Endodermal cell (in vitro differentiated cells): ENCODE results near the gene B3GALNT2. TPM values are rescaled to one million over a fixed set of nuclear protein-coding genes. Genes with fewer than 3 reads are reported as not detected.
"Not testable (repeated sequence)": the region's sequence is repeated elsewhere in the genome, so short reads cannot be mapped to it uniquely, and the experiment has no call there.

Source experiments
- DNase-seq: peaks from one replicate; pipeline ENCODE4 v3.0.0-alpha.2; 2017
- H3K27ac ChIP-seq: 2 replicates; pipeline ENCODE4 v1.5.1; 2013; ENCODE audit warnings: mild to moderate bottlenecking, low read depth, low read length, moderate library complexity
- H3K27me3 ChIP-seq: 2 replicates; pipeline ENCODE4 v1.6.1; 2013; ENCODE audit warnings: mild to moderate bottlenecking, low read length, moderate library complexity; ENCODE audit not compliant: insufficient read depth, control insufficient read depth, poor library complexity, severe bottlenecking
- H3K36me3 ChIP-seq: 2 replicates; pipeline ENCODE4 v1.7.0; 2013; ENCODE audit warnings: mild to moderate bottlenecking, low read length, moderate library complexity; ENCODE audit not compliant: control insufficient read depth, insufficient read depth
- H3K4me1 ChIP-seq: one replicate; pipeline ENCODE4 v1.7.0; 2013; ENCODE audit warnings: low read length; ENCODE audit not compliant: control insufficient read depth, insufficient read depth
- H3K4me3 ChIP-seq: 2 replicates; pipeline ENCODE4 v1.5.1; 2013; ENCODE audit warnings: mild to moderate bottlenecking, low read length, moderate library complexity
- H3K9ac ChIP-seq: 2 replicates; pipeline ENCODE4 v1.6.1; 2013; ENCODE audit warnings: mild to moderate bottlenecking, low read length, moderate library complexity; ENCODE audit not compliant: poor library complexity, severe bottlenecking; ENCODE audit errors: extremely low read depth
- H3K9me3 ChIP-seq: 2 replicates; pipeline ENCODE4 v1.6.1; 2013; ENCODE audit warnings: mild to moderate bottlenecking, low read length, moderate library complexity; ENCODE audit not compliant: control insufficient read depth
- H3K27ac Mint-ChIP-seq: 2 replicates; pipeline ENCODE4 v1.8.0; 2020; ENCODE audit warnings: mixed read lengths
- H3K27me3 Mint-ChIP-seq: 2 replicates; pipeline ENCODE4 v1.8.0; 2021; ENCODE audit warnings: mild to moderate bottlenecking, mixed read lengths; ENCODE audit not compliant: insufficient read depth
- H3K36me3 Mint-ChIP-seq: 2 replicates; pipeline ENCODE4 v1.8.0; 2020; ENCODE audit warnings: low read depth, mixed read lengths
- H3K4me1 Mint-ChIP-seq: 2 replicates; pipeline ENCODE4 v1.8.0; 2020; ENCODE audit warnings: mixed read lengths
- H3K4me3 Mint-ChIP-seq: 2 replicates; pipeline ENCODE4 v1.8.0; 2020; ENCODE audit warnings: mild to moderate bottlenecking, moderate library complexity, mixed read lengths
- H3K9me3 Mint-ChIP-seq: 2 replicates; pipeline ENCODE4 v1.8.0; 2020; ENCODE audit warnings: mild to moderate bottlenecking, mixed read lengths
- WGBS, 2 experiments: methylation state at CpG; one replicate each; pipeline versions ENCODE4 v1.1.5 to v1.1.7; 2013; ENCODE audit warnings: missing lambda C conversion rate in 2 of 2, mixed read lengths in 1 of 2; ENCODE audit not compliant: insufficient coverage in 1 of 2, insufficient read length in 1 of 2; 5-methylcytosine and 5-hydroxymethylcytosine counted together
- total RNA-seq, 2 donors: library from RNA; stranded (reverse); fragmentation: NEBNext Ultra II Directional in 1 of 2; extraction: Animal tissue kit (Norgen Biotek cat#: 25700) in 1 of 2; gene quantifications; 2 replicates in 1 of 2; 3 replicates in 1 of 2; pipeline ENCODE4 v1.2.1, GENCODE V29; 2021
- TF ChIP-seq, protein P1 (sequence below): fragments of 200-600 bp; sonication (generic); conservative IDR thresholded peaks from 2 replicates; pipeline ENCODE4 v1.5.0; 2021; ENCODE audit warnings: antibody characterized with exemption, mild to moderate bottlenecking

The B3GALNT2 gene
- total RNA-seq, 2 donors from 2014 or later = 33.0 to 34.3 TPM

DNA sequence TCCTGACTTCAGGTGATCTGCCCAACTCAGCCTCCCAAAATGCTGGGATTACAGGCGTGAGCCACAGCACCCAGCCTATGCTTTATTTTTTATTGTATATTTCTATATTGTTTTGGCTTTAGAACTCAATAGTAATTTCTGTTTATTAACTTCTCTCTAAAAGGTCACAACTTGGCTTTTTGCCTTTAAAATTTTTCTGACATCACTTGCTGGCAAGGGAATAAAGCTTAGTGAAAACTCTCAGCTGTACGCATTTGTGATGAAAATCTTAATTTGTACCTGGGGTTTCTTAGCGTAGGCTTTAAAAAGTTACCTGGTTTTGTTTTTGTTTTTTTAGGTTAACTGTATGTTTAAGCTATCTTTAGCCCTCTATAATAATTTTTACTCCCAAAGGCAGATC is 36.2 kb downstream of the B3GALNT2 start:
- Histone ChIP-seq H3K9ac (no peak overlapping the region), H3K36me3 (peaks cover 37% of the 10 kb centered on the region), H3K4me3 (no peak overlapping the region), H3K27me3 (no peaks in the 10 kb centered on the region), H3K9me3 (peaks cover 11% of the 10 kb centered on the region), H3K27ac (no peak overlapping the region), H3K4me1 (no peaks in the 10 kb centered on the region)
- Mint-ChIP-seq H3K36me3 (peaks cover 45% of the 10 kb centered on the region), H3K4me3 (no peak overlapping the region), H3K27ac (no peak overlapping the region), H3K9me3 (peaks cover 4% of the 10 kb centered on the region), H3K27me3 (no peaks in the 10 kb centered on the region), H3K4me1 (no peaks in the 10 kb centered on the region)
- TF ChIP-seq, protein P1, sequence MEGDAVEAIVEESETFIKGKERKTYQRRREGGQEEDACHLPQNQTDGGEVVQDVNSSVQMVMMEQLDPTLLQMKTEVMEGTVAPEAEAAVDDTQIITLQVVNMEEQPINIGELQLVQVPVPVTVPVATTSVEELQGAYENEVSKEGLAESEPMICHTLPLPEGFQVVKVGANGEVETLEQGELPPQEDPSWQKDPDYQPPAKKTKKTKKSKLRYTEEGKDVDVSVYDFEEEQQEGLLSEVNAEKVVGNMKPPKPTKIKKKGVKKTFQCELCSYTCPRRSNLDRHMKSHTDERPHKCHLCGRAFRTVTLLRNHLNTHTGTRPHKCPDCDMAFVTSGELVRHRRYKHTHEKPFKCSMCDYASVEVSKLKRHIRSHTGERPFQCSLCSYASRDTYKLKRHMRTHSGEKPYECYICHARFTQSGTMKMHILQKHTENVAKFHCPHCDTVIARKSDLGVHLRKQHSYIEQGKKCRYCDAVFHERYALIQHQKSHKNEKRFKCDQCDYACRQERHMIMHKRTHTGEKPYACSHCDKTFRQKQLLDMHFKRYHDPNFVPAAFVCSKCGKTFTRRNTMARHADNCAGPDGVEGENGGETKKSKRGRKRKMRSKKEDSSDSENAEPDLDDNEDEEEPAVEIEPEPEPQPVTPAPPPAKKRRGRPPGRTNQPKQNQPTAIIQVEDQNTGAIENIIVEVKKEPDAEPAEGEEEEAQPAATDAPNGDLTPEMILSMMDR = no peak
- DNase-seq = no peak
- WGBS, 2 experiments = 93 to 100% methylated on average over 1 to 3 of the region's 3 CpGs

DNA sequence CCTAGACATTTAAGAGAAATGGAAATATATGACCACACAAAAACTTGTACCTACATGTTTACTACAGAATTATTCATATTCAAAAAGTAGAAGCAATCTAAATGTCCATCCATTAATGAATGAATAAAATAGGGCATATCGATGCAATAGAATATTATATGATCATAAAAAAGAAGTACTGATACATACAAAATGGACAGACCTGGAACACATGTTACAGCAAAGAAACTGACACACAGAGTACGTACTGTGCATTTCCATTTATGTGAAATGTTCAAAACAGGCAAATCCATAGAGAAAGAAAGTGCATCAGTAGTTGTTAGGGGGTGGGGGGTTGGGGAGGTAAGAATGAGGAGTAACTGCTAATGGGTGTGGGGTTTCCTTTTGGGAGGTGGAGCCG is 39.2 kb downstream of the B3GALNT2 start:
- Mint-ChIP-seq H3K36me3 (peaks cover 64% of the 10 kb centered on the region), H3K27ac (no peak overlapping the region), H3K4me3 (no peak overlapping the region), H3K4me1 (no peaks in the 10 kb centered on the region), H3K9me3 (peaks cover 4% of the 10 kb centered on the region), H3K27me3 (no peaks in the 10 kb centered on the region)
- no peak overlapping the region for H3K9ac ChIP-seq
- no peaks in the 10 kb centered on the region for H3K27me3 ChIP-seq
- peaks cover 11% of the 10 kb centered on the region for H3K9me3 ChIP-seq
- H3K4me3 ChIP-seq = no peak overlapping the region
- 97% methylated on average over 2 of the region's 3 CpGs; no CpG with 5 or more reads in 1 of the 2 experiments for WGBS, 2 experiments
- H3K27ac ChIP-seq = no peak overlapping the region
- TF ChIP-seq, protein P1 = no peak
- no peaks in the 10 kb centered on the region for H3K4me1 ChIP-seq
- no peak for DNase-seq
- peaks cover 28% of the 10 kb centered on the region for H3K36me3 ChIP-seq

DNA sequence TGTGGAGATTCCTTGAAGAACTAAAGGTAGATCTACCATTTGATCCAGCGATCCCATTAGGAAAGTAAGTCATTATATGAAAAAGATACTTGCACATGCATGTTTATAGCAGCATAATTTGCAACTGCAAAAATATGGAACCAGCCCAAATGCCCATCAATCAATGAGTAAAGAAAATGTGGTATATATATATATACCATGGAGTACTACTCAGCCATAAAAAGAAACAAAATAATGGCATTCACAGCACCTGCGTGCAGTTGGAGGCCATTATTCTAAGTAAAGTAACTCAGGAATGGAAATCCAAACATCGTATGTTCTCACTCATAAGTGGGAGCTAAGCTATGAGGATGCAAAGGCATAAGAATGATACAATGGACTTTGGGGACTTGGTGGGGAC is 41.4 kb downstream of the B3GALNT2 start:
- not testable (repeated sequence) for H3K27ac ChIP-seq, H3K9me3 Mint-ChIP-seq, H3K4me1 ChIP-seq, H3K27me3 Mint-ChIP-seq, H3K4me1 Mint-ChIP-seq, H3K4me3 Mint-ChIP-seq, H3K27ac Mint-ChIP-seq, H3K4me3 ChIP-seq, H3K27me3 ChIP-seq, DNase-seq, H3K9ac ChIP-seq
- H3K36me3 Mint-ChIP-seq = peaks cover 50% of the 10 kb centered on the region
- H3K9me3 ChIP-seq = peaks cover 11% of the 10 kb centered on the region
- 87 to 97% methylated on average over 2 to 3 of the region's 3 CpGs for WGBS, 2 experiments
- peaks cover 21% of the 10 kb centered on the region for H3K36me3 ChIP-seq

DNA sequence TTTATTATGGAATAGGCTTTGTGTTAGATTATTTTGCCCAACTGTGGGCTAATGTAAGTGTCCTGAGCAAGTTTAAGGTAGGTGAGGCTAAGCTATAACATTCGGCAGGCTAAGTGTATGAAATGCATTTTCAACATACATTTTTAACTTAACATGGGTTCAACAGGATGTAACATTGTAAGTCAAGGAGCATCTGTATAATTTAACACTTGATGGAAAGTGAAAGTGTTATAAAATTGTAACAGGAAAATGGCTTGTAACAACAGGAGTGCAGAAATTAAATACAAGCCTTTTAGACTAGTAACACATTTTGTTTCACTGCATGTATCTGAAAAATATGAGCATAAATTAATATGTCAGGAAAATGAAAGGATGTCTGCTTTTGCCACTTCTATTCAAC is 42.3 kb downstream of the B3GALNT2 start:
- Histone ChIP-seq H3K36me3 (peaks cover 21% of the 10 kb centered on the region), H3K27ac (no peak overlapping the region), H3K9ac (no peak overlapping the region), H3K9me3 (peaks cover 11% of the 10 kb centered on the region), H3K27me3 (no peaks in the 10 kb centered on the region), H3K4me3 (no peak overlapping the region), H3K4me1 (no peaks in the 10 kb centered on the region)
- Mint-ChIP-seq H3K4me3 (no peak overlapping the region), H3K9me3 (peaks cover 4% of the 10 kb centered on the region), H3K27ac (no peak overlapping the region), H3K36me3 (peaks cover 50% of the 10 kb centered on the region), H3K4me1 (no peaks in the 10 kb centered on the region), H3K27me3 (no peaks in the 10 kb centered on the region)
- TF ChIP-seq, protein P1 = no peak
- WGBS, 2 experiments = 88% methylated on average over 1 of the region's 1 CpG; no CpG with 5 or more reads in 1 of the 2 experiments
- DNase-seq = no peak
